ENCODE results near the gene RCBTB2. TPM values are rescaled to one million over a fixed set of nuclear protein-coding genes. Genes with fewer than 3 reads are reported as not detected.

The RCBTB2 gene
- total RNA-seq, 4 donors from 2014 or later, result 29.1 to 49.6 (median 34.9) TPM

DNA sequence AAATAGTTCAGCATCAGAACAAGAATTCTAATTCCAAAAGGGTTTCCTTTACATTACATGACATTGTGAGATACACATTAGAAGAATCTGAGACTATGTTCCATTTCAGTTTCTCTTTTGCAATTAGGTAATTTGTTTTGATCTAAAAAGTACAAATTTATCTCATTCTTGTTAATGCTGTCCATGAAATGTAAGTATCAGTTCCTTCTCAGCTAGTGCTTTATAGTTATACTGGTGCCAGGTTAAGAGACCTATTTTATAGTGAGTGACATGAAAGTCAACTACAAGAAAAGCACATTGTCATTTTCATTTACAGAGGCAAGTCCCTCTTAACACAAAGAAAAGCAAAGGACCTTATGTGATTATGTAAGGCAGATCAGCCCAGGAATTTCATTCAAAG, 43.9 kb downstream of the RCBTB2 start:
- Histone ChIP-seq H3K27me3 (no peaks in the 10 kb centered on the region), H3K36me3 (peaks cover 0 to 5% of the 10 kb centered on the region in 2 donors), H3K4me1 (no peaks in the 10 kb centered on the region), H3K9me3 (no peaks in the 10 kb centered on the region), H3K27ac (no peak overlapping the region), H3K4me3 (replicated peaks in 1 of 3) (no peak overlapping the region)
- no peak for TF ChIP-seq POLR2A (IDR thresholded peaks at IDR 0.05)
- TF ChIP-seq, protein P1, sequence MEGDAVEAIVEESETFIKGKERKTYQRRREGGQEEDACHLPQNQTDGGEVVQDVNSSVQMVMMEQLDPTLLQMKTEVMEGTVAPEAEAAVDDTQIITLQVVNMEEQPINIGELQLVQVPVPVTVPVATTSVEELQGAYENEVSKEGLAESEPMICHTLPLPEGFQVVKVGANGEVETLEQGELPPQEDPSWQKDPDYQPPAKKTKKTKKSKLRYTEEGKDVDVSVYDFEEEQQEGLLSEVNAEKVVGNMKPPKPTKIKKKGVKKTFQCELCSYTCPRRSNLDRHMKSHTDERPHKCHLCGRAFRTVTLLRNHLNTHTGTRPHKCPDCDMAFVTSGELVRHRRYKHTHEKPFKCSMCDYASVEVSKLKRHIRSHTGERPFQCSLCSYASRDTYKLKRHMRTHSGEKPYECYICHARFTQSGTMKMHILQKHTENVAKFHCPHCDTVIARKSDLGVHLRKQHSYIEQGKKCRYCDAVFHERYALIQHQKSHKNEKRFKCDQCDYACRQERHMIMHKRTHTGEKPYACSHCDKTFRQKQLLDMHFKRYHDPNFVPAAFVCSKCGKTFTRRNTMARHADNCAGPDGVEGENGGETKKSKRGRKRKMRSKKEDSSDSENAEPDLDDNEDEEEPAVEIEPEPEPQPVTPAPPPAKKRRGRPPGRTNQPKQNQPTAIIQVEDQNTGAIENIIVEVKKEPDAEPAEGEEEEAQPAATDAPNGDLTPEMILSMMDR (IDR thresholded peaks at IDR 0.05), result no peak
- intact Hi-C loops (cut with DNase I), result no loop called here
- no peak for DNase-seq

GRCh38 chr13:48487968-48488367, 44.9 kb downstream of the RCBTB2 start:
- Histone ChIP-seq H3K4me3 (replicated peaks in 1 of 3) (no peak overlapping the region), H3K27ac (no peak overlapping the region), H3K36me3 (peaks cover 0 to 5% of the 10 kb centered on the region in 2 donors), H3K9me3 (no peaks in the 10 kb centered on the region), H3K4me1 (no peaks in the 10 kb centered on the region), H3K27me3 (no peaks in the 10 kb centered on the region)
- WGBS, 2 donors, result 96% methylated on average over 2 of the region's 2 CpGs
- intact Hi-C loops (cut with DNase I), result no loop called here
- TF ChIP-seq, protein P1 (IDR thresholded peaks at IDR 0.05), result no peak
- TF ChIP-seq POLR2A (IDR thresholded peaks at IDR 0.05), result no peak
- no peak for DNase-seq

DNA sequence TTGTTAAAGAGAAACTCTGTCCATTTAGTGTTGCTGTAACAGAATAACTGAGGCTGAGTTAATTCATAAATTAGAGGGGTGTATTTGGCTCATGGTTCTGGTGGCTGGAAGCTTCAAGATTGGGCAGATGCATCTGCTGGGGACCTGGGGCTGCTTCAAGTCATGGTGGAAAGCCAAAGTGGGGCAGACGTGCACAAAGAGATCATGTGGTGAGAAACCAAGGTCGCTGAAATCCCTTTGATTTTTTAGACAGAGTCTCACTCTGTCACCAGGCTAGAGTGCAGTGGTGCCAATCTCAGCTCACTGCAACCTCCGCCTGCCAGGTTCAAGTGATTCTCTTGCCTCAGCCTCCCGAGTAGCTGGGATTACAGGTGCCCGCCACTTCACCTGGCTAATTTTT, 46.0 kb downstream of the RCBTB2 start:
- Histone ChIP-seq H3K36me3 (peaks cover 0 to 5% of the 10 kb centered on the region in 2 donors), H3K27me3 (no peaks in the 10 kb centered on the region), H3K9me3 (no peaks in the 10 kb centered on the region), H3K4me1 (no peaks in the 10 kb centered on the region), H3K4me3 (replicated peaks in 1 of 3) (no peak overlapping the region), H3K27ac (no peak overlapping the region)
- 89 to 96% methylated on average over 5 of the region's 5 CpGs for WGBS, 2 donors
- DNase-seq, result no peak
- intact Hi-C loops (cut with DNase I), result no loop called here
- TF ChIP-seq POLR2A (IDR thresholded peaks at IDR 0.05), result no peak
- TF ChIP-seq, protein P1 (IDR thresholded peaks at IDR 0.05), result no peak

DNA sequence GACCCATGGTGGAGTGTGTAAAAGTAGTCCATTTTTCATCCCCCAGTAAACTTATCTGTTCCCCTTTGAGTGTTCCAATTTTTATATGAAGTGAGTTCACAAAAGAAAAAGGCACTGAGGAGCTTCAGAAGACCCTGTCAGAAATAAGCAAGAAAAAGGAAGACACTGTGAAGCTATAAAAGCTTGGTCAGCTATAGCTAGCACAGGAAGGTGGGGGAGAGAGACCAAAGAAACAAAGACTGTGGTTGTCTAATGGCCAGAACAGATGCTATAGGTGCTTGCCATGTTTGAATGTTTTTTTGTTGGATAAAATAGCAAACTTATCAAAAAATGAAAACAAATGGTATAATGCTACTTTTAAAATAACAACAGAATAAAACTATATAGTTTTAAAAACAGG, 46.5 kb downstream of the RCBTB2 start:
- intact Hi-C loops (cut with DNase I), result no loop called here
- H3K9me3 ChIP-seq, result no peaks in the 10 kb centered on the region
- no peak overlapping the region for H3K4me3 ChIP-seq (replicated peaks in 1 of 3)
- no peaks in the 10 kb centered on the region for H3K27me3 ChIP-seq
- DNase-seq, result no peak
- H3K36me3 ChIP-seq, result peaks cover 0 to 5% of the 10 kb centered on the region in 2 donors
- no peaks in the 10 kb centered on the region for H3K4me1 ChIP-seq
- no peak overlapping the region for H3K27ac ChIP-seq
- no peak for TF ChIP-seq POLR2A (IDR thresholded peaks at IDR 0.05)
- TF ChIP-seq, protein P1 (IDR thresholded peaks at IDR 0.05), result no peak

DNA sequence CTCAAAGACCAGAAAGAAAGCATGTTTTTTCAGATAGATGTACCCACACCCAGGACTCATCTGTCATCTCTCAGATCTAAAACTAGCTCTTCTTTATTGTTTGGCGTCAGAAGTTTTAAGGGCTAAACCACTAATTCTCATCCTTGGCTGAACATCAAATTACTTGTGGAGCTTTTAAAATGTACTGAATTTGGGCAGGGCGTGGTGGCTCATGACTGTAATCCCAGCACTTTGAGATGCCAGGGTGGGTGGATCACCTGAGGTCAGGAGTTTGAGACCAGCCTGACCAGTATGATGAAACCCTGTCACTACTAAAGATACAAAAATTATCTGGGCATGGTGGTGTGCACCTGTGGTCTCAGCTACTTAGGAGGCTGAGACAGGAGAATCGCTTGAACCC, 47.4 kb downstream of the RCBTB2 start:
- 97 to 99% methylated on average over 3 of the region's 3 CpGs for WGBS, 2 donors
- TF ChIP-seq POLR2A (IDR thresholded peaks at IDR 0.05), result no peak
- TF ChIP-seq, protein P1 (IDR thresholded peaks at IDR 0.05), result no peak
- no peak for DNase-seq
- no peak overlapping the region for H3K27ac ChIP-seq
- H3K27me3 ChIP-seq, result no peaks in the 10 kb centered on the region
- no peak overlapping the region for H3K4me3 ChIP-seq (replicated peaks in 1 of 3)
- intact Hi-C loops (cut with DNase I), result no loop called here
- peaks cover 0 to 5% of the 10 kb centered on the region in 2 donors for H3K36me3 ChIP-seq
- H3K9me3 ChIP-seq, result no peaks in the 10 kb centered on the region
- H3K4me1 ChIP-seq, result no peaks in the 10 kb centered on the region

All from thyroid gland (tissue), 4 donors.